Measurements from ENCODE around the gene WRNIP1. TPM values are rescaled to one million over a fixed set of nuclear protein-coding genes. Genes with fewer than 3 reads are reported as not detected.

Gene WRNIP1
- total and polyA plus RNA-seq, 2 donors (not counting 1 experiment from before 2014, with no cell fraction given), result 29.7 to 40.8 TPM

DNA sequence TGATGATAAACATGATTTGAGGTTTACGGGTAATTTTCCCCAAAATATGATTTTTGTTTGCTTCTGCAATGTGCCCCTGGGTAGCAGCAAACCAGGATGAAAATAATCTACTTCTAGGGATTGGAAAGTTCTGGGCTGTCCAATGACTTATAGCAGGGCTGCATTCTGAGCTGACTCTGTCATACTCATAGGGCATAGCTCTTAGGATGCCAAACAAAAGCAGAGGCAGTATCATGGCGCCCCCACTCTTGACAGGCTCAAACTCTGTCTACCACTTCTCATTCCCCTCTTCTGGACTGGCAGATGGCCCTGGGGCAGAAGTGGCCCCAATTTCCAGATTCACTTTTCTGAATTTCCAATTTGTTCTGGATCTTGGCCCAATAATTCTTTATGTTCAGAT, 66.2 kb downstream of the WRNIP1 start:
- no peak overlapping the region for H2AFZ ChIP-seq (ENCODE audit: low read length)
- no peaks in the 10 kb centered on the region for H3K9me3 ChIP-seq (ENCODE audit: control insufficient read depth, insufficient read depth, low read depth, low read length)
- H3K27me3 ChIP-seq (ENCODE audit: control insufficient read depth, insufficient read depth, low read length), result no peaks in the 10 kb centered on the region
- H3K36me3 ChIP-seq (ENCODE audit: control insufficient read depth, insufficient read depth, low read length), result no peaks in the 10 kb centered on the region
- no peaks in the 10 kb centered on the region for H3K79me2 ChIP-seq (ENCODE audit: control insufficient read depth, insufficient read depth, low read length)
- no peaks in the 10 kb centered on the region for H4K20me1 ChIP-seq (ENCODE audit: control insufficient read depth, extremely low read depth, insufficient read depth, low read length)
- TF ChIP-seq, protein P1, sequence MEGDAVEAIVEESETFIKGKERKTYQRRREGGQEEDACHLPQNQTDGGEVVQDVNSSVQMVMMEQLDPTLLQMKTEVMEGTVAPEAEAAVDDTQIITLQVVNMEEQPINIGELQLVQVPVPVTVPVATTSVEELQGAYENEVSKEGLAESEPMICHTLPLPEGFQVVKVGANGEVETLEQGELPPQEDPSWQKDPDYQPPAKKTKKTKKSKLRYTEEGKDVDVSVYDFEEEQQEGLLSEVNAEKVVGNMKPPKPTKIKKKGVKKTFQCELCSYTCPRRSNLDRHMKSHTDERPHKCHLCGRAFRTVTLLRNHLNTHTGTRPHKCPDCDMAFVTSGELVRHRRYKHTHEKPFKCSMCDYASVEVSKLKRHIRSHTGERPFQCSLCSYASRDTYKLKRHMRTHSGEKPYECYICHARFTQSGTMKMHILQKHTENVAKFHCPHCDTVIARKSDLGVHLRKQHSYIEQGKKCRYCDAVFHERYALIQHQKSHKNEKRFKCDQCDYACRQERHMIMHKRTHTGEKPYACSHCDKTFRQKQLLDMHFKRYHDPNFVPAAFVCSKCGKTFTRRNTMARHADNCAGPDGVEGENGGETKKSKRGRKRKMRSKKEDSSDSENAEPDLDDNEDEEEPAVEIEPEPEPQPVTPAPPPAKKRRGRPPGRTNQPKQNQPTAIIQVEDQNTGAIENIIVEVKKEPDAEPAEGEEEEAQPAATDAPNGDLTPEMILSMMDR (conservative IDR thresholded peaks at IDR 0.05 in 1 of 2, IDR thresholded peaks at IDR 0.05 in 1 of 2; ENCODE audit: low read depth in 1 of 2, low read length in 2 of 2), result no peak
- no peak for TF ChIP-seq EZH2 (IDR thresholded peaks at IDR 0.05; ENCODE audit: low read length, missing control alignments)
- DNase-seq (ENCODE audit: low read depth in 2 of 2), result no peak
- no peak overlapping the region for H3K4me2 ChIP-seq (ENCODE audit: extremely low read depth, insufficient read depth, low read length)
- no peak overlapping the region for H3K4me3 ChIP-seq (replicated peaks in 1 of 4; ENCODE audit: control extremely low read depth in 1 of 4, insufficient read depth in 1 of 4, low read depth in 3 of 4, low read length in 4 of 4)
- H3K4me1 ChIP-seq (ENCODE audit: control insufficient read depth, extremely low read depth, insufficient read depth, low read length), result no peaks in the 10 kb centered on the region
- H3K9ac ChIP-seq (ENCODE audit: insufficient read depth, low read length), result no peak overlapping the region
- no peak overlapping the region for H3K27ac ChIP-seq (ENCODE audit: insufficient read depth, low read length)

GRCh38 chr6:2834262-2834661, 69.1 kb downstream of the WRNIP1 start:
- H4K20me1 ChIP-seq (ENCODE audit: control insufficient read depth, extremely low read depth, insufficient read depth, low read length), result no peaks in the 10 kb centered on the region
- no peak overlapping the region for H3K4me3 ChIP-seq (replicated peaks in 1 of 4; ENCODE audit: control extremely low read depth in 1 of 4, insufficient read depth in 1 of 4, low read depth in 3 of 4, low read length in 4 of 4)
- no peaks in the 10 kb centered on the region for H3K27me3 ChIP-seq (ENCODE audit: control insufficient read depth, insufficient read depth, low read length)
- no peaks in the 10 kb centered on the region for H3K9me3 ChIP-seq (ENCODE audit: control insufficient read depth, insufficient read depth, low read depth, low read length)
- H3K79me2 ChIP-seq (ENCODE audit: control insufficient read depth, insufficient read depth, low read length), result no peaks in the 10 kb centered on the region
- no peak overlapping the region for H3K4me2 ChIP-seq (ENCODE audit: extremely low read depth, insufficient read depth, low read length)
- no peak overlapping the region for H3K27ac ChIP-seq (ENCODE audit: insufficient read depth, low read length)
- TF ChIP-seq EZH2 (IDR thresholded peaks at IDR 0.05; ENCODE audit: low read length, missing control alignments), result no peak
- TF ChIP-seq, protein P1 (conservative IDR thresholded peaks at IDR 0.05 in 1 of 2, IDR thresholded peaks at IDR 0.05 in 1 of 2; ENCODE audit: low read depth in 1 of 2, low read length in 2 of 2), result no peak
- DNase-seq (ENCODE audit: low read depth in 2 of 2), result no peak
- H3K4me1 ChIP-seq (ENCODE audit: control insufficient read depth, extremely low read depth, insufficient read depth, low read length), result peaks cover 1% of the 10 kb centered on the region
- H3K9ac ChIP-seq (ENCODE audit: insufficient read depth, low read length), result no peak overlapping the region
- H2AFZ ChIP-seq (ENCODE audit: low read length), result no peak overlapping the region
- peaks cover 3% of the 10 kb centered on the region for H3K36me3 ChIP-seq (ENCODE audit: control insufficient read depth, insufficient read depth, low read length)

Other genes starting within 250 kb of the WRNIP1 start
- gene MYLK4, start 14.5 kb upstream of the WRNIP1 start, total RNA-seq, result 0.26 and 0.33 TPM in 2 replicates
- gene MYLK4, start 14.5 kb upstream of the WRNIP1 start, polyA plus RNA-seq, result 0.24 and 0.59 TPM in 2 replicates
- 19.3 TPM in 2 replicates for gene SERPINB1, start 76.5 kb downstream of the WRNIP1 start, total RNA-seq
- 35.2 and 39.5 TPM in 2 replicates for gene SERPINB1, start 76.5 kb downstream of the WRNIP1 start, polyA plus RNA-seq
- 2.6 and 4.3 TPM in 2 replicates for gene SERPINB9, start 137.9 kb downstream of the WRNIP1 start, total RNA-seq
- gene SERPINB9, start 137.9 kb downstream of the WRNIP1 start, polyA plus RNA-seq, result 6.2 and 6.4 TPM in 2 replicates
- gene SERPINB6, start 206.2 kb downstream of the WRNIP1 start, total RNA-seq, result 71.7 and 83.9 TPM in 2 replicates
- gene SERPINB6, start 206.2 kb downstream of the WRNIP1 start, polyA plus RNA-seq, result 158 and 181 TPM in 2 replicates
- 12.1 and 18.7 TPM in 2 replicates for gene NQO2, start 234.5 kb downstream of the WRNIP1 start, total RNA-seq
- 13.5 and 40.8 TPM in 2 replicates for gene NQO2, start 234.5 kb downstream of the WRNIP1 start, polyA plus RNA-seq

Measured in fibroblast of lung (primary cell).